Measurements from ENCODE around the gene ENDOD1.

ENDOD1 gene

DNA sequence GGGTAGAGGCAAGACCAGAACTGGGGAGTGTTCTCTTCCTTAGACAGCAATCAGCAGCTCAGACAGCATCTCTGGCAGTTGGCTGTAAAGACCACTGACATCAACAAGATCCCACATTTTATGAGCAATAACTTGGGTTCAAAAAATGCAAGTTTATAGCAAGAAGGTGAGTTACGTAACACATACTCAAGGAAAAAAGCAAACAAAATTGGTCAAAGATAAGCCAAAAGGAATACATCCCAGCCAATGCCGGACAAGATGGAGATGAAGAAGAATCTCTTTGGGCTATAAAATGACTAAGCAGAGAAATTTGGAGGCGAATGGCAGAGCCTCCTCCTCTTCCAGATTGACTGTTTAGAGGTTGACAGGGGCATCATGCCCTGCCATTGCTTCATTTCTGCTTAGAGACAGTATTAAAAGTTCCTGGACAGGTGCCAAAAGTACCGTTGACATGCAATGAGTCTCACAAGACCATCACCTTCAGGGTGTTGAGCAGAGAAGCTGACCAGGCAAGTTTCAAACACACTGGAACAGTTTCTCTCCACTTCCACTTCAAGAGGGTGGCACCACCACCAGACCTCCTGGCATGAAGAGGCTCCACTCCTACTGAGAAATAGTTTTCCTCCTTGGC, 55.9 kb downstream of the ENDOD1 start:
- no peak for DNase-seq

DNA sequence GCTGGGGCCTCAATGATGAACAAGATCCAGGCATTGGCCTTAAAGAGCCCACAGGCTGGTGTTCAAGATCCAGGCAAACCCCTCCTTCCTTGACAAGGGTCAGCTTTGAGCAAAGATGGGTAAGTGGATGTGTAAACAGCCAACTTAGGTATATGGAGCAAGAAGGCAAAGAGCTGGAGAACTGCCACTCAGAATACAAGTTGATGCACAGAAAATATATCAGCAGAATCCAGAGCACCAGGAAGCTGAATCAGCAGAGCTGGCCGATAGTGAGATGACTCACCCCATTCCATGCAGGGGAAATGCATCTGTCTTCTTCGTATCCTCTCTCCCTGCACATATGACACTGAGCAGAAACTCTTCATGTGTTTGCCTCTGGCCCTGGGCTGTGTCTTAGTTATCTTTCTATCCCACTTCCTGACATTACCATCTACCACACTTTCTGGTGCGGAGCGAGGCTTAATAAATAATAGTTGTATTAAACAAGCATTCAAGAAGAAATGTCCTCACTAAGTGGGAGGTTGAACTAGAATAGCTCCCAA, 57.8 kb downstream of the ENDOD1 start:
- DNase-seq: peak; percentile 83

DNA sequence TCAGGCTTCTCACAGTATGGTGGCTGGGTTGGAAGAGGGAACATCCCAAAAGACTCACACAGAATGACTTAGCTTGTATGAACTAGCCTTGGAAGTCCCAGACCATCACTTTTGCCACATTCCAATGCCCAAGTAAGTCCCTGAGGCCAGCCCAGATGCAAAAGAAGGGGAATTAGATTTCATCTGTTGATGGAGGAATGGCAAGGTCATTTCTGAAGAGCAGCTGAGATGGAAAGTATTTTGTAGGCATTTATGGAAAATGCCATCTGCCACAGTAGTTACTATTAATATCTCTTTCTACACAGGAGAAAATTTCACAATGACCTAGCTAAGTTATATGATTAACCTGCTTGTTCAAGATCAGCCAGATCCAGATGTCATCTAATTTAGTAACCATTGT, 58.8 kb downstream of the ENDOD1 start:
- no peak for DNase-seq

DNA sequence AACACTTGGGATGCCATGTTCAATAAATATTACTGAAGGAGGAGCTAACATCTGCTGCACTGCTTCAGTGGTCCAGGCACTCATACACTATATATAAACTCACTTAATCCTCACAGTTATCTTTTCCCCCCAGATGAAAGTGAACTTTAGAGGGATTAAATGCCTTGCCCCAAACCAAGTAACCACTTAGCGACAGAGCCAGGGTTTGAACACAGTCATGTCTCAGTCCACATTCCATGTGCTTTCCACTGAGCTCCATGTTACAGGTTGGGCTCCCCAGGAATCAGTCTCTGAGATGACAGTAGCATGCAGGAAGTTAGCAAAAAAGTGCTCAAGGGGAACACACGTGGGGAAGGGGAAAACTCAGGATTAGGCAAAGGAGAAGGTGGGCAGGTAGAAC, 59.3 kb downstream of the ENDOD1 start:
- DNase-seq: no peak

DNA sequence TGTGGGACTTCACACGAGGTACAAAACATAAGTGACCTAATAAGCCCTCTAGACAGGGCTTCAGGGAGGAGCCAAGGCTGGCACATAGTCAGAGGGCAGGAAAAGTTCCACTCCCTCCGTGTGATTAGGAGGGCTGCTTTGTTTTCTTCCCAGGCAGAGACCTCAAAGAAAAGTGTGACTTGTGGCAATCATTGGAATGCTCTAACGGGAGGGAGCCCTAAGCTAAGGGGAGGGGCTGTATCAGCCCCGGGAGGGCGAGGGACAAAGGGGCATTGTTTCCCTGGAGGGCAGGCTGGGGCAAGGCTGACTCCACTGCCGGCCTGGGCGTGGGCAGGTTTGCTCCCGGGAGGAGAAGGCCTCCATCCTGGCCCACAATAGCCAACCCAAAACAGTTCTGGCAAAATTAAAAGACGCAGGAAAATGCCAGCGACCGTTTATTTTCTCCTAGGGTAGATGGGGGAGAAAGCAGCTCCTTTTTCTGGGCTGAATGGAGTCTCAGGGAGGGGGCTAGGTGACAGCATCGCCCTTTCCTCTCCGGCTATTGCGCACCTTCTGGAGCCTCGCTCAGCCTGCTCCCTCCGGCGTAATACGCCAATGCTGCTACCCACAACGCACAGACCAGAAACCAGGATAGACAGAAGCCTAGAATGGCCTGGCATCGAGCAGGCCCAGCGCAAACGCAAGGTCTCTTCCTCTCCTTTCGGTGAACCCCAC, 60.2 kb downstream of the ENDOD1 start:
- no peak for DNase-seq

DNA sequence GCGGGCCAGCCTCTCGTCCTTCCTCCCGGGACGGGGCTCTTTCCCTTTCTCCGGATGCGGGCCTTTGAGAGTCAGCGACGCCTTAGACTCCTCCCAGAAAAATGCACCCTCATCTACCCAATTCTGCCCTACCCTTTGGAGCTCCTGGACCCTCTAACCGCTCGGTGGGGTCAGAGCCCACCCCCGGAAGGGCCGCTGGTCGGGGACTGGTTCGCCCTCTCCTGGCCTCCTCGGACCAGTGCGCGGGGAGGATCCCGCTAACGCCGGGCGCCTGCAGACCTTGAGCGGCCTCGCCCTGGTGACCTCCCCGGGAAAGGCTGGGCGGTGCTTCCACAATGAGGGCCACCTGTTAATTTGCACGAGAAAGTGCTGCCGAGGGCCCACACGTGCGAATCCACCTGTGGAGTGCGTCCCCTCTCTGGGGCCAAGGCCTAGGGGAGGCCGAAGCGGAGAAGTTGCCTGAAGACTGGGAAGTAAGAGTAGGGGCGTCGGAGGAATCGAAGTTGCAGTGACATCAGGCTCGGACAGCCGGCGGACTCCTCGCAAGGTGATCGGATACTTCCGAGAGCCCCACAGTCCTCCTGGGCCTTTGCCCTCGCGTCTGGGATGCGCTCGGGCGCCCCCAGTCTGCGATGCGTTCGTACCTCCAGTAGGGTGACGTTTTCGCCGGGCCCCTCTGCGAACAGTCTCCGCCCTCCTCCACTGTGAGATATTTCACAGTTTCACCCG, 61.5 kb downstream of the ENDOD1 start:
- peak; percentile 90 for DNase-seq

DNA sequence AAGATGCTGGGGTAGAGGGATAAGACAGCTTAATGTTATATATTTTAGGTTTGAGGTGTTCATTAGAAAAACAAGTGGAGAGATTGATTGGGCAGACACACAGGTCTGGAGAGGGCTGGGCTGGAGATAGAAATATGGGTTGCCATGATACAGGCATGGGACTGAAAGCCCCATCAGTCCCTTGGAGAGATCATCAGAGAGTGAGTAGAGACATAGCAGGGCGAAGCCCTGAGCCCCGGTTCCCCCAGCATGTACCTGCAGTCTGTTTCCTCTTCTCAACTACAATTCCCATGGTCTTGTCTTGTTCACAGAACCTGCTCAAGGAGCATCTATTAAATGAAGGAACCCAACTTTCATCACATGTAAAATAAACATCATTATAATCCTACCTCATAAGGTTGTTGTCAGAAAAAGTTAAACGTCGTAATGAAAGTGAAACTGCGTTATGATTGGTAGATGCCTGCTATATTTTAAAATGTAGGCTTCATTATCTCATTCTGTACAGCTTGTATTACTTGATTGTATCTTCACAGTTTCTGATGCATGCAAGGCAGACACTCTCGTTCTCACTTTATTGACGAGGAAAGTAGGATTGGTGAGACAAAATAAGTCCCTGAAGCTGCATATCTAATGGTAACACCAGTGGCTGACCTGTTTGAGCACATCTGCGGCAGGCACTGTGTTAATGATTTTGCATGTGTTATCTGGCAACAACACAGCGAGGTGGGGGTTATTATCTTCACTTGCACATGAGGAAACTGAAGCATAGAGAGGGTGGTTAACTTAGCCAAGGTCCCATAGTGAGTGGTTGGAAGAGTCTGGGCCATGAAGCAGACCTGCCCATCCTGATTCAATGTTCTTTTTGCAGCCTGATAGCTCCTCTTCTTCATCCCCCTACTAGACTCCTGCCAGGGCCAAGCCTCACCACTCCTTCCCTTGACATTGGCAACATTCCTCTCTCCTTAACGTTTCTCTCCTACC, 63.5 kb downstream of the ENDOD1 start:
- DNase-seq: no peak

DNA sequence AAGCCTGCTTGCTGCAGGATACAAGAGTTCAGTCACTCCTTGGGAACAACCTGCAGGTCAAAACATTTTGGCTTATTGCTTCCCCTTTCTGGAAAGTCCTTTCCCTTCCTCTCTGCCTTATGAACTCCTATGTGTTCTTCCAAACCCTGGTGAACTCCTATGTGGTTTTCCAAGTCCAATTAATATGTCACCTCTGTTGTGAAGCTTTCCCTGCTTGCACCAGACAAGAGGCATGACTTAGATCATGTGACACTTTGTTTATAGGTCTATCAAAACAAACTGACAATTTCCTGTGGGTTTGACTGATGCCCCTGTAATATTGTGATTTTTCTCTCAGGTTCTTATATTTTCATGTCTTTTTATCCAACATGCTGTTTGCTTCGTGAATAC, 64.2 kb downstream of the ENDOD1 start:
- DNase-seq: no peak

DNA sequence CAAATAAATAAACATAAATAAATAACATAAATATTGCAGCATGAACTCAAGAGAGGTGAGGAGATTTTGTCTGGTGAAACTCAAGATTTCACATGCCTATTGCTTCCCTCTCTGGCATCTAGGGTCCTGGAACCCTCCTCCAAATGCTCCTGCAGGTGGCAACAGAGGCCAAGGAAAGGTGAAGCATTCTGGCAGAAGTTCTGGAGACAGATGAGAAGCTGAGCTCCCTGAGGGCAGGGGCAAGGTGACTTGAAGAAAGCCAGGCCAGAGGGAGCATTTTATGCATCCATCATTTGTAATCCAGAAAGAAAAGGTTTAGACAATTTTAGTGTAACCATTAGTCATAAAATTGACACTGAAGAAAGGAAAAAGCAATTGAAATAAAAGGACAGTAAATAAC, 64.9 kb downstream of the ENDOD1 start:
- DNase-seq: peak; percentile 47

DNA sequence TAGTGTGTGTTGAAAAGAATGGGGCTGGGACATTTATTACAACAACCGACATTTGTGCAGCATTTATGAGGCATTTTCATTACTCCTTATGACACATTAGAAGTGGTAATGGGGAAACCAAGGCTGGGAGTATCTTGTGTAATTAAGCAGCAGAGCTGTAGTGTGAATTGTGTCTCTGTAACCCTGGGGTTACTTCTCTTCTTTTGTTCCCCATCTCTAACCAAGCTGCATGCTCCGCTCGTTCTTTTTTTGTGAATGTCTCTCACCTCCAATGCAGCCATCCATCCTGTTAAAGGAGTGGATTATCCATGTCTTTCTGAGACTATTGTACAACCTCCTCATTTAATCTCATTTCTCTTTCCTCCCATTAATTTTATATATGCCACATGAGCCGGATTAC, 65.7 kb downstream of the ENDOD1 start:
- DNase-seq: no peak

DNA sequence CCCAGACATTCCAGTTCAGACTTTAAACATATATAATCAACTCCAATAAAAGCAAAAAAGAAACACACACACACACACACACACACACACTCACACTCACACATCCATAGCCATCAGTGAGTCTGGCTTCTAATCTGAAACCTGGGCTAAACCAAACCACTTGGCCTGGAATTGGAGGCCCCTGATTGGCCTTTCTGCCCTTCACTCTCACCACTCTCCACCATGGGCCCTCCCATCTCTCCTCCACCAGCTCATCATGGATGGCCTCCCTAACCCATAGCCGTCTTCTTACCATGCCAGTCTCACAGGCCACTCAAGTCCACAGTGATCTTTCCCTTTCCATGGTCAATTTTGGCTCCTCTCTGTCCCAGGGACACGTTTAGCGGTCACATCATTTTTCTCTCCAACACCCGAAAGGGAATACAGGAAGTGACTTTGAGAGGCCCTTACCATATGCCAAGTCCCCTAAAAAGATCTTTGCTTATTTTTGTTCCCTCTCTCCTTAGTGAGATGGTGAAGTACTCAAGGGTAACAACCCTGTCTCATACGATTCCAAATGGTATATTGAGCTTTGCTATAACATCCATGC, 66.6 kb downstream of the ENDOD1 start:
- no peak for DNase-seq

DNA sequence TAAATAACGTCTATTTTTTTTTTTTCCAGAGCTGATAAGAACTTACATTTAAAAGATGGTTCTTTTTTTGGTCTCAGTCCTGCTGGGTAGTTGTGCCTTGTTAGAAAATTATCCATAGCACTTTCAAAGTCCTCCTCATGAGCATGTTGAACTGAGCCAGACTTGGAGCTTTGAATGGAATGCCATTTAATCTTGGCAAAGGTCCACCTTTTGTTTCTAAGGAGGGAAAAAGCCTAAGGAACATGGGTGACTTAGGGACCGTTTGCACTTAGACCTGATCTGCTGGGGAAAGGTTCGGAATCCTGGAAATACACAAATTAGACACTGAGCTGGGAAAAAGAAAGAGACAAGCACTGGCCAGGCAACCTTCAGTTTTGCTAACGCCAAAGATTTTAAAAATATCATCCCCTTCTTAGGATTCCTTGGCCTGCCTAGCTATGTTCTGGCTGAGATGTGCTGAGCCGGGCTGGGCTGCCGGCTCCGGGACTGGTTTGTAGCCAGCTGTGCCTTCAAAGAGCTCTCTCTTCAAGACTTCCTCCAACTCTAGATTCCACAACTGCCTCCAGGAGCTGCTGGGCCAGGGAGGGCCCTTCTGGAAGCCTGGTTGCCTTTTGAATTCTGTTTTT, 67.4 kb downstream of the ENDOD1 start:
- DNase-seq: no peak

DNA sequence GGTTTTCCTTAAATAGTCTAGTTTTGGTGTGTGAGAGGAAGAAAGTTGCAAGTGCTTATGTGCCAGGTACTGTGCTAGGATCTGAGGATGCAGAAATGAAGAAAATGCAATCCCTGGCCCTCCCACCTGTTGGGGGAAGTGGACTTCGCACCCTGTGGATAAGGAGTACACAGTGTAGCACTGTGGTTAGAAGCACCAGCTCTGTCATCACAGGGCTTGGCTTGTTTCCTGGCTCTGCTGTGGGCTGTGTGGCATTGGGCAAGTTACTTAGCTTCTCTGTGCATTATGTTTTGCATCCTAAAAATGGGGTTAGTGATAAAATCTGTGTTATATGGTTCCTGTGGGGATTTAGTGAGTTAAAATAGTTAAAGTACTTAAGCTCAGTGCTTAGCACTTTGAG, 68.2 kb downstream of the ENDOD1 start:
- no peak for DNase-seq

DNA sequence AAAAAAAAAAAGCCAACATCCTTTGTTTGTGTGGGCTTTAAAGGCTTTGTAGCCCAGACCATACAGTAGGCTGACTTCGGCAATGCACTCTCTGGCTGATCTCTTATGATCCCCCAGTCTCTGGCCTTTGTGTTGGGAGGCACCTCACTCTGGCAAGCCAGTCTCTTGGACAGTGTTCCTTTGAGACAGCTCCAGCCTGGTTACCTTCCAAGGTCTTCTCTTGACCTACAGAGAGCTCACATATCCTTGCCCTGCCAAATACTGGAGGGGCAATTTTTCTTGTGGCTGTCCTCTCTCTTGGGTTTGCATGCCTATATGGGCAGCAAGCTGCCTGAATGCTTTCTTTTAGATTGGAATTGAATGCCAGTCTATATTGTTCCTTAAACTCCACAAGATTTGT, 71.6 kb downstream of the ENDOD1 start:
- no peak for DNase-seq

DNA sequence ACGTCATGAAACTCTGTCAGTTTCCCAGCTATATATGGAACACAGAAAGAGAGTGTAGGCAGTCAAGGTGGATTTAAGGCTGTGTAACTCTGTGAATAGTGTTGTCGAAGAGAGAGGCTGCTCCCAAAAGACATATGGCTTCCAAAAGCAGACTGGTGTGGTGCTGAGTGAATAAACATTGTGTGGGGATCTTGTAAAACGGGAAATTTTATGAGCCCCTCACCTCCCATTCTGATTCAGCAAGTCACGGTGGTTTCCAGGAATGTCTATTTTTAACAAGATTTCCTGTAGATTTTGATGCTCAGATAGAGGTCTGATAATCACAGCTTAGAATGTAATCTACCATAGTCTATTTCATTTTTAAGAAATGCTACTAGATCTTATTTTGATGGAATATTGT, 73.5 kb downstream of the ENDOD1 start:
- no peak for DNase-seq

DNA sequence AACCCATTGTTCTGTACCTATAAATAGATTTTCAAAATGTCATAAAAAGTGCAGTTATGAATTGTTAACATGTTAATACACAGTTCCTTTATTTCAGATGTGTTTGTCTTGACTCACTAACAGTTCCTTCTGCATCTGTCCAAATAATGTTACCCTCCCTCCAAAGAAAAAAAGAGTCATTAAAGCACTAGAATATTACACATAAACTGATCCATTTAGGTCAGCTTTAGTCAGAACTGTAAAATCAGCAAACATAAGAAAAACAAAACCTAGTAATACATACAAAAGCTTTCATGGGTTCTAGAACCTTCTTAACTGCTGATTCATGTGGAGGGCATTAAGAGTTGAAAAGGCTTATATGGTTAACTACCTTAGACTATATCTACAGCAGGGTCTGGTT, 76.0 kb downstream of the ENDOD1 start:
- no peak for DNase-seq

DNA sequence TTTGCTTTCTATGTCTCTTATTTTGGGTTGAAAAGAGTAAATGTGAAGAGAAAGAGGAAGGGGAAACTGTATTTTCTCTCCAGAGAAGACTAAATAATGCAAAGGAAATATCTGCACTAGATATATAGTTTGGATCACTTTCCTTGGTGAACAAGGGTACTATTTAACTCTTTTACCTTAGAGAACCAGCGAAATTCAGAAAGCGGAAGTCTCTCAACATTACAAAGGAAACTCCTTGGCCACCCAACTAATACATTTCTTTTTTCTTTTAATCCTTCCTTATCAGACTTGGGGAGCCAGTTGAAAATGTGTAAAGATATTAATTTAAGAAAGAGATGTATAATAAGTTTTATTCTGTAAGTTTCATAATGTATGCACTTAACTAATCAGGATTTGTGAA, 77.1 kb downstream of the ENDOD1 start:
- no peak for DNase-seq

DNA sequence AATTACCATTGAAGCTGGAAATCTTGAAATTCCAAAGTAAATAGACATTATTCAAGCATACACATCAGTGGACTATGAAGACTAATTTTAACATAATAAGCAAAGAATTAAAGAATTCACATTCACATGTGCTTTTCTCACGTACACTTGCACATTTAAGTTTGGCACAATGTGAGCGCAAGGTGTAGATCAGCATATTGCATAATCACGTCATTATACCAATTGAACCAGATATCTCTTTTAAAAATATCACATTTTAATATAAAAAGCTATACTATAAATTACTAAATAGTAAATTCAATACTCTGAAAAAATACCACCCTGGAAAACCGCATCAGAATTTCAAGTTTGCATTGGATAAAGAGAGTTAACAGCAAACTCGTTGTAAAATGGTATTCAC, 80.6 kb downstream of the ENDOD1 start:
- no peak for DNase-seq

DNA sequence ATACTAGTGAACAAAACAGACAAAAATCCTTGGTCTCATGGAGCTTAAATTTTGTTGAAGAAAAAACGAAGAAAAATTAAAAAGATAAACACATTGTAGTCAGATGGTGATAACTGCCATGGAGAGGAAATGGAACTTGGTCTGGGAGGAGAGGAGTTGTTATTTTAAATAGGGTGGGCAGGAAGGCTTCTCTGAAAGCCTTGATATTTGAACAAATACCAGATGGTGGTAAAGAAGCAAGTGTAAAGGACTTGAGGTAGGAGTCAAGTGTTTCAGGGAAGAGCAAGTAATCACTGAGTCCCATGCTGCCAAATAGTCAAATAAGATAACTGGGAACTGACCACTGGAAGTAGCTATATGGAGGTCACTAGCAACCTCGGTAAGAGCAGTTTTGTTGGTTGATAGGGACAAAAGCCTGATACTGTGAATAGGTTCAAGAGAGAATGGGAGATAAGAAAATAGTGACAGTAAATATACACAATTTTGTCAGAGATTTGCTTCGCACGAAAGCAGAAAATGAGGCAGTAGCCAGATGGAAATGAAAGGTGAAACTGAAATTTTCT, 86.3 kb downstream of the ENDOD1 start:
- no peak for DNase-seq

All from 8988T (cell line).